Measurements from ENCODE around the gene CASZ1. TPM values are rescaled to one million over a fixed set of nuclear protein-coding genes. Genes with fewer than 3 reads are reported as not detected.

Gene CASZ1
- polyA plus RNA-seq, 2 of the 4 experiments (the other 2 are of a cell fraction): 0.52 to 1.2 TPM

GRCh38 chr1:10637400-10637799 lies 159.0 kb downstream of the CASZ1 start:
- TF ChIP-seq HDAC2 (IDR thresholded peaks at IDR 0.05) (no peak), EHF (CRISPR knock-in tag; IDR thresholded peaks at IDR 0.05) (no peak), FOSL2 (IDR thresholded peaks at IDR 0.05) (no peak), FOSL2 (CRISPR knock-in tag; IDR thresholded peaks at IDR 0.05) (no peak), NR3C1 (IDR thresholded peaks at IDR 0.05) (no peak), CBX8 (IDR thresholded peaks at IDR 0.05) (no peak), KDM1A (IDR thresholded peaks at IDR 0.05; ENCODE audit: low read depth) (no peak), ESRRA (IDR thresholded peaks at IDR 0.05; ENCODE audit: borderline replicate concordance, low read length) (no peak), USF2 (IDR thresholded peaks at IDR 0.05) (no peak), HMGXB4 (CRISPR knock-in tag; IDR thresholded peaks at IDR 0.05; ENCODE audit: borderline replicate concordance) (no peak), HOXB13 (CRISPR knock-in tag; IDR thresholded peaks at IDR 0.05; ENCODE audit: low read depth) (no peak), NFE2L2 (conservative IDR thresholded peaks at IDR 0.05; ENCODE audit: low read length) (no peak), PHF8 (IDR thresholded peaks at IDR 0.05; ENCODE audit: borderline replicate concordance, low read depth) (no peak), RAD21 (conservative IDR thresholded peaks at IDR 0.05 in 1 of 2, IDR thresholded peaks at IDR 0.05 in 1 of 2) (no peak), E2F6 (IDR thresholded peaks at IDR 0.05; ENCODE audit: borderline replicate concordance, low read depth) (no peak), ZFP36 (IDR thresholded peaks at IDR 0.05; ENCODE audit: borderline replicate concordance, partially characterized antibody) (no peak), HOXA7 (CRISPR knock-in tag; IDR thresholded peaks at IDR 0.05) (no peak), SMC3 (IDR thresholded peaks at IDR 0.05) (no peak), FOSB (CRISPR knock-in tag; IDR thresholded peaks at IDR 0.05) (no peak), SREBF2 (IDR thresholded peaks at IDR 0.05) (no peak)
- FAIRE-seq (no peak), DNase-seq (ENCODE audit: low read depth in 1 of 2, low spot score in 1 of 2) (no peak), ATAC-seq (no peak)
- no peak overlapping the region for H3K4me2 ChIP-seq
- WGBS (ENCODE audit: missing lambda C conversion rate): 84% methylated on average over 3 of the region's 9 CpGs
- CTCF ChIA-PET: no interaction called here
- H3K4me1 ChIP-seq: no peaks in the 10 kb centered on the region; the same call in 2 of the 3 replicates
- no peaks in the 10 kb centered on the region for H3K9me3 ChIP-seq
- H3K4me3 ChIP-seq: no peak overlapping the region
- no peak overlapping the region for H3K27ac ChIP-seq
- POLR2A ChIA-PET: no interaction called here

GRCh38 chr1:10635992-10636391 lies 160.5 kb downstream of the CASZ1 start:
- FAIRE-seq: no peak
- whole genome bisulfite sequencing (ENCODE audit: missing lambda C conversion rate): 100% methylated on average over 2 of the region's 18 CpGs
- no peak overlapping the region for H3K27ac ChIP-seq
- H3K4me2 ChIP-seq: no peak overlapping the region
- no peak overlapping the region for H3K4me3 ChIP-seq
- DNase-seq (ENCODE audit: low read depth in 1 of 2, low spot score in 1 of 2): no peak
- TF ChIP-seq POLR2A (IDR thresholded peaks at IDR 0.05; ENCODE audit: low read length) (no peak), PHF8 (IDR thresholded peaks at IDR 0.05; ENCODE audit: borderline replicate concordance, low read depth) (no peak), PBX3 (IDR thresholded peaks at IDR 0.05) (no peak), POLR2AphosphoS2 (conservative IDR thresholded peaks at IDR 0.05; ENCODE audit: low read length) (no peak)
- no peak for ATAC-seq
- H3K9me3 ChIP-seq: no peaks in the 10 kb centered on the region
- H3K4me1 ChIP-seq: no peaks in the 10 kb centered on the region; the same call in 2 of the 3 replicates
- CTCF ChIA-PET: no interaction called here
- POLR2A ChIA-PET: no interaction called here
